ENCODE data around the gene PCDHB10.
"Not testable (repeated sequence)": the region's sequence is repeated elsewhere in the genome, so short reads cannot be mapped to it uniquely, and the experiment has no call there.

PCDHB10 gene

DNA sequence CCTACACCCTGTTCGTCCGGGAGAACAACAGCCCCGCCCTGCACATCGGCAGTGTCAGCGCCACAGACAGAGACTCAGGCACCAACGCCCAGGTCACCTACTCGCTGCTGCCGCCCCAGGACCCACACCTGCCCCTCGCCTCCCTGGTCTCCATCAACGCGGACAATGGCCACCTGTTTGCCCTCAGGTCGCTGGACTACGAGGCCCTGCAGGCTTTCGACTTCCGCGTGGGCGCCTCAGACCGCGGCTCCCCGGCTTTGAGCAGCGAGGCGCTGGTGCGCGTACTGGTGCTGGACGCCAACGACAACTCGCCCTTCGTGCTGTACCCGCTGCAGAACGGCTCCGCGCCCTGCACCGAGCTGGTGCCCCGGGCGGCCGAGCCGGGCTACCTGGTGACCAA lies 3.5 kb upstream of the PCDHB10 start:
- DNase-seq: not testable (repeated sequence)

DNA sequence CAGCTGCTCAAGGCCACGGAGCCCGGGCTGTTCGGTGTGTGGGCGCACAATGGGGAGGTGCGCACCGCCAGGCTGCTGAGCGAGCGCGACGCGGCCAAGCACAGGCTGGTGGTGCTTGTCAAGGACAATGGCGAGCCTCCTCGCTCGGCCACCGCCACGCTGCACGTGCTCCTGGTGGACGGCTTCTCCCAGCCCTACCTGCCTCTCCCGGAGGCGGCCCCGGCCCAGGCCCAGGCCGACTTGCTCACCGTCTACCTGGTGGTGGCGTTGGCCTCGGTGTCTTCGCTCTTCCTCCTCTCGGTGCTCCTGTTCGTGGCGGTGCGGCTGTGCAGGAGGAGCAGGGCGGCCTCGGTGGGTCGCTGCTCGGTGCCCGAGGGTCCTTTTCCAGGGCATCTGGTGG lies 3.0 kb upstream of the PCDHB10 start:
- DNase-seq: not testable (repeated sequence)

DNA sequence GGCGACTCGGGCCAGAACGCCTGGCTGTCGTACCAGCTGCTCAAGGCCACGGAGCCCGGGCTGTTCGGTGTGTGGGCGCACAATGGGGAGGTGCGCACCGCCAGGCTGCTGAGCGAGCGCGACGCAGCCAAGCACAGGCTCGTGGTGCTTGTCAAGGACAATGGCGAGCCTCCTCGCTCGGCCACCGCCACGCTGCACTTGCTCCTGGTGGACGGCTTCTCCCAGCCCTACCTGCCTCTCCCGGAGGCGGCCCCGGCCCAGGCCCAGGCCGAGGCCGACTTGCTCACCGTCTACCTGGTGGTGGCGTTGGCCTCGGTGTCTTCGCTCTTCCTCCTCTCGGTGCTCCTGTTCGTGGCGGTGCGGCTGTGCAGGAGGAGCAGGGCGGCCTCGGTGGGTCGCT lies 2.2 kb downstream of the PCDHB10 start:
- DNase-seq: not testable (repeated sequence)

DNA sequence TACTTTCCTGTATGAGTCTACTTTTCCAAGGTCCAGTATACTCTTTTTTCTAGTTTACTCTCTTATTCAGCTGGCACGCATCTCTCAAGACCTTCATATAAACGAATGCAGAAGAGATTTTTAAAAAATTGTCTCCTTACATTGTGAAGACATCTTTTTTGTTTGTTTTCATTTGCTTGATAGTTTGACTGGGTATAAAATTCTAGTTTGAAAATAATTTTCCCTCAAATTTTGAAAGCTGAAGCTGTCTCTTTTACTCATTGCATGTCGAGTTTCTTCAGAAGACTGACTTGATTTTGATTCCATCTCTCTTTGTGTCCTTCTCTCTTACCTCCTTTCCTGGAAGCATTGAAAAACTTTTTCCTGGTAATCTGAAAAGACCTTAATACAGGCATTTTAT lies 4.2 kb downstream of the PCDHB10 start:
- DNase-seq: no peak

DNA sequence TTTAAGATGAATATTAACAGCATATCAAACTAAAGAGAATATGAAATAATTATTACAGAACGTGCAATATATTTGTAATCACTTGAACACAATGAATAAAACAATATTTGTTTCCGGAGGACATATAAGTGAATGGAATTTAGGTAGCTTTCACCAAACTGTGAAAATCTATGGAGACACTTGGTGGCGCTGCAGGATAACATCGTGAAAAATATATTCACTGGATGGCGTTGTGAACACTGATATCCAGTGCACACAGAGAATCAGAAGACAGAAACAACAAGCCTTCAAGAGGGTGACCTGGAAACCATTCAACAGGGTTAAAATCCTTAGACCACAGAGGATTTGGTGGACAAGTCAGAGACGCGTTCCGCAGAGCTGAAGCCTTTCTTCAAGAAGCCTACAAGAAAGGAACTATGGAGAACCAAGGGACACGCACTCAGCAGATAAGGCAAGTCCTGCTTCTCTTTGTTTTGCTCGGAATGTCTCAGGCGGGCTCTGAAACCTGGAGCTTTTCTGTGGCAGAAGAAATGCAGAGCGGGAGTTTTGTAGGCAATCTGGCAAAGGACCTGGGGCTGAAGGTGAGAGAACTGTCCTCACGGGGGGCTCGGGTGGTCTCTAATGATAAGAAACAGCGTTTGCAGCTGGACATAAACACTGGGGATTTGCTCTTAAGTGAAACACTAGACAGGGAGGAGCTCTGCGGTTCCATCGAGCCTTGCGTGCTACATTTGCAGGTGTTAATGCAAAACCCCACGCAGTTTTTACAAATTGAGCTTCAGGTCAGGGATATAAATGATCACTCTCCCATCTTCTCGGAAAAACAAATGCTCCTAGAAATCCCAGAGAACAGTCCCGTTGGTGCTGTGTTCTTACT lies 7.4 kb downstream of the PCDHB10 start, which contains the start of gene PCDHB11:
TSS of gene PCDHB11 (plus strand) at position 269 of the 877 bp plus-strand sequence. CDS start at position 417, 148 bp downstream.
- no peak for DNase-seq

DNA sequence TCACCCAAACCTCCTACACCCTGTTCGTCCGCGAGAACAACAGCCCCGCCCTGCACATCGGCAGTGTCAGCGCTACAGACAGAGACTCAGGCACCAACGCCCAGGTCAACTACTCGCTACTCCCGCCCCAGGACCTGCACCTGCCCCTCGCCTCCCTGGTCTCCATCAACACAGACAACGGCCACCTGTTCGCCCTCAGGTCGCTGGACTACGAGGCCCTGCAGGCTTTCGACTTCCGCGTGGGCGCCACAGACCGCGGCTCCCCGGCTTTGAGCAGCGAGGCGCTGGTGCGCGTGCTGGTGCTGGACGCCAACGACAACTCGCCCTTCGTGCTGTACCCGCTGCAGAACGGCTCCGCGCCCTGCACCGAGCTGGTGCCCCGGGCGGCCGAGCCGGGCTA lies 9.0 kb downstream of the PCDHB10 start:
- DNase-seq: not testable (repeated sequence)

DNA sequence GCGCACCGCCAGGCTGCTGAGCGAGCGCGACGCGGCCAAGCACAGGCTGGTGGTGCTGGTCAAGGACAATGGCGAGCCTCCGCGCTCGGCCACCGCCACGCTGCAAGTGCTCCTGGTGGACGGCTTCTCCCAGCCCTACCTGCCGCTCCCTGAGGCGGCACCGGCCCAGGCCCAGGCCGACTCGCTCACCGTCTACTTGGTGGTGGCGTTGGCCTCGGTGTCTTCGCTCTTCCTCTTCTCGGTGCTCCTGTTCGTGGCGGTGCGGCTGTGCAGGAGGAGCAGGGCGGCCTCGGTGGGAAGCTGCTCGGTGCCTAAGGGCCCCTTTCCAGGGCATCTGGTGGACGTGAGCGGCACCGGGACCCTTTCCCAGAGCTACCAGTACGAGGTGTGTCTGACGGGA lies 9.5 kb downstream of the PCDHB10 start:
- DNase-seq: not testable (repeated sequence)

DNA sequence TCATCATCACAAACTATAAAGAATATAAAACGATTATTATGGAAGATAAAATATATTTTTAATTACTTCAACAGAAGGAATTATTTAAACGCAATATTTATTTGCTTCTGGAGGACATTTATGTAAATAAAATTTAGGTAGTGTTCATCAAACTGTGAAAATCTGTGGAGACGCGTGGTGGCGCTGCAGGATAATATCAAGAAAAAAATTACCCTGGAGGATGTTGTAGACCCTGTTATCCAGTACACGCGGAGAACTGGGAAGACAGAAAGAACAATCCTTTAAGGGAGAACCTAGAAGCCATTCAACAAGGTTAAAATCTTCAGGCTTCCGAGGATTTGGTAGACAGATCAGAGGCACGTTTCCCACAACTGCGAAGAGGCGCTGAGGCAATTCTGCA lies 16.3 kb downstream of the PCDHB10 start, which contains the start of gene PCDHB12:
TSS of gene PCDHB12 (plus strand) at position 242 of the 400 bp plus-strand sequence. CDS start 189 bp downstream, outside the sequence.
- no peak for DNase-seq

DNA sequence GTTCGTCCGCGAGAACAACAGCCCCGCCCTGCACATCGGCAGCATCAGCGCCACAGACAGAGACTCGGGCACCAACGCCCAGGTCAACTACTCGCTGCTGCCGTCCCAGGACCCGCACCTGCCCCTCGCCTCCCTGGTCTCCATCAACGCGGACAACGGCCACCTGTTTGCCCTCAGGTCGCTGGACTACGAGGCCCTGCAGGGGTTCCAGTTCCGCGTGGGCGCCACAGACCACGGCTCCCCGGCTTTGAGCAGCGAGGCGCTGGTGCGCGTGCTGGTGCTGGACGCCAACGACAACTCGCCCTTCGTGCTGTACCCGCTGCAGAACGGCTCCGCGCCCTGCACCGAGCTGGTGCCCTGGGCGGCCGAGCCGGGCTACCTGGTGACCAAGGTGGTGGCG lies 18.1 kb downstream of the PCDHB10 start:
- DNase-seq: not testable (repeated sequence)

DNA sequence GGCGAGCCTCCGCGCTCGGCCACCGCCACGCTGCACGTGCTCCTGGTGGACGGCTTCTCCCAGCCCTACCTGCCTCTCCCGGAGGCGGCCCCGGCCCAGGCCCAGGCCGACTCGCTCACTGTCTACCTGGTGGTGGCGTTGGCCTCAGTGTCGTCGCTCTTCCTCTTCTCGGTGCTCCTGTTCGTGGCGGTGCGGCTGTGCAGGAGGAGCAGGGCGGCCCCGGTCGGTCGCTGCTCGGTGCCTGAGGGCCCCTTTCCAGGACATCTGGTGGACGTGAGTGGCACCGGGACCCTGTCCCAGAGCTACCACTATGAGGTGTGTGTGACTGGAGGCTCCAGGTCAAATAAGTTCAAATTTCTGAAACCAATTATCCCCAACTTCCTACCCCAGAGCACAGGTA lies 18.7 kb downstream of the PCDHB10 start:
- not testable (repeated sequence) for DNase-seq

DNA sequence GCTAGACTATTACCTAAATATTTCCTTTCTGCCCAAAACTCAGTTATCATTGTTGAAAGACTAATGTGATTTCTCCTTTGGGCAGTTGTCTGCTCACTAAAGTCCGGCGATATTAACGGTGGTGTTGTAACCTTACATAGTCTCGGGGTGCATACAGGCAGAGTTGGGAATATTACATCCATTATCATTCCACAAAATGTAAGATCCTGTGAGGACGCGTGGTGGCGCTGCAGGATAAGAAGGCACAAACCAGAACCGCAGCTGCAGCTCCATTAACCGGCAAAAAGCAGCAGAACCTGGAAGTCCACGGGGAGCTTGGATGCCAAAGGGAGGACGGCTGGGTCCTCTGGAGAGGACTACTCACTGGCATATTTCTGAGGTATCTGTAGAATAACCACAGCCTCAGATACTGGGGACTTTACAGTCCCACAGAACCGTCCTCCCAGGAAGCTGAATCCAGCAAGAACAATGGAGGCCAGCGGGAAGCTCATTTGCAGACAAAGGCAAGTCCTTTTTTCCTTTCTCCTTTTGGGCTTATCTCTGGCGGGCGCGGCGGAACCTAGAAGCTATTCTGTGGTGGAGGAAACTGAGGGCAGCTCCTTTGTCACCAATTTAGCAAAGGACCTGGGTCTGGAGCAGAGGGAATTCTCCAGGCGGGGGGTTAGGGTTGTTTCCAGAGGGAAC lies 21.6 kb downstream of the PCDHB10 start, which contains the start of gene PCDHB13:
TSS of gene PCDHB13 (plus strand) at position 264 of the 684 bp plus-strand sequence. CDS start at position 469, 205 bp downstream.
- DNase-seq: not testable (repeated sequence)

DNA sequence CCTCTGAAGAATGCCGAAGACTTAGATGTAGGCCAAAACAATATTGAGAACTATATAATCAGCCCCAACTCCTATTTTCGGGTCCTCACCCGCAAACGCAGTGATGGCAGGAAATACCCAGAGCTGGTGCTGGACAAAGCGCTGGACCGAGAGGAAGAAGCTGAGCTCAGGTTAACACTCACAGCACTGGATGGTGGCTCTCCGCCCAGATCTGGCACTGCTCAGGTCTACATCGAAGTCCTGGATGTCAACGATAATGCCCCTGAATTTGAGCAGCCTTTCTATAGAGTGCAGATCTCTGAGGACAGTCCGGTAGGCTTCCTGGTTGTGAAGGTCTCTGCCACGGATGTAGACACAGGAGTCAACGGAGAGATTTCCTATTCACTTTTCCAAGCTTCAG lies 22.4 kb downstream of the PCDHB10 start:
- not testable (repeated sequence) for DNase-seq

DNA sequence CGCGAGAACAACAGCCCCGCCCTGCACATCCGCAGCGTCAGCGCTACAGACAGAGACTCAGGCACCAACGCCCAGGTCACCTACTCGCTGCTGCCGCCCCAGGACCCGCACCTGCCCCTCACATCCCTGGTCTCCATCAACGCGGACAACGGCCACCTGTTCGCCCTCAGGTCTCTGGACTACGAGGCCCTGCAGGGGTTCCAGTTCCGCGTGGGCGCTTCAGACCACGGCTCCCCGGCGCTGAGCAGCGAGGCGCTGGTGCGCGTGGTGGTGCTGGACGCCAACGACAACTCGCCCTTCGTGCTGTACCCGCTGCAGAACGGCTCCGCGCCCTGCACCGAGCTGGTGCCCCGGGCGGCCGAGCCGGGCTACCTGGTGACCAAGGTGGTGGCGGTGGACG lies 23.4 kb downstream of the PCDHB10 start:
- not testable (repeated sequence) for DNase-seq

DNA sequence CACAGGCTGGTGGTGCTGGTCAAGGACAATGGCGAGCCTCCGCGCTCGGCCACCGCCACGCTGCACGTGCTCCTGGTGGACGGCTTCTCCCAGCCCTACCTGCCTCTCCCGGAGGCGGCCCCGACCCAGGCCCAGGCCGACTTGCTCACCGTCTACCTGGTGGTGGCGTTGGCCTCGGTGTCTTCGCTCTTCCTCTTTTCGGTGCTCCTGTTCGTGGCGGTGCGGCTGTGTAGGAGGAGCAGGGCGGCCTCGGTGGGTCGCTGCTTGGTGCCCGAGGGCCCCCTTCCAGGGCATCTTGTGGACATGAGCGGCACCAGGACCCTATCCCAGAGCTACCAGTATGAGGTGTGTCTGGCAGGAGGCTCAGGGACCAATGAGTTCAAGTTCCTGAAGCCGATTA lies 23.9 kb downstream of the PCDHB10 start:
- DNase-seq: not testable (repeated sequence)

DNA sequence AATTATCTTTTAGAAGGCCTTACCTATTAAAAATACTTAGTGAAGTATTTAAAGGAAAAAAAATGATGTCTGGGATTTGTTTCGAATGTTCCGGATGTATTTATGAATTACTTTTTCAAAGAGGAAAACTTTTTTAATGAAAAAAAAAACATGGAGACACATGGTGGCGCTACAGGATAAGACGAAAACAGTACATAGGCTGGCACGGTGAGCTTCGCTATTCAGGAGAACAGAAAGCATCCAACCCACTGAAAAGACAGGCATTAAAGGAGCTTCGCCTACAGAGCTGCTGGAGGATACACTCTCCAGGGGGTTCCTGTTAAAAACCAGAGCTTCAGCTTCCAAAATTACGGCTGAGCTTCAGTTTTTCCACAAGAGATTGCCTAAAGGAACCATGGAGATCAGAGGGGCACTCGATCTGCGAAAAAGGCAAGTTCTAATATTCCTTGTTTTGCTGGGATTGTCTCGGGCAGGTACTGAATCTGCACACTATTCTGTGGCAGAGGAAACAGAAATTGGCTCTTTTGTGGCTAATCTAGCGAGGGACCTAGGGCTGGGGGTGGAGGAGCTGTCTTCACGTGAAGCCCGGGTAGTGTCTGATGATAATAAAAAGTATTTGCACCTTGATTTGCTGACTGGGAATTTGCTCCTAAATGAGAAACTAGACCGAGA lies 31.1 kb downstream of the PCDHB10 start, which contains the start of gene PCDHB14:
TSS of gene PCDHB14 (plus strand) at position 232 of the 672 bp plus-strand sequence. CDS start at position 395, 163 bp downstream.
- no peak for DNase-seq

DNA sequence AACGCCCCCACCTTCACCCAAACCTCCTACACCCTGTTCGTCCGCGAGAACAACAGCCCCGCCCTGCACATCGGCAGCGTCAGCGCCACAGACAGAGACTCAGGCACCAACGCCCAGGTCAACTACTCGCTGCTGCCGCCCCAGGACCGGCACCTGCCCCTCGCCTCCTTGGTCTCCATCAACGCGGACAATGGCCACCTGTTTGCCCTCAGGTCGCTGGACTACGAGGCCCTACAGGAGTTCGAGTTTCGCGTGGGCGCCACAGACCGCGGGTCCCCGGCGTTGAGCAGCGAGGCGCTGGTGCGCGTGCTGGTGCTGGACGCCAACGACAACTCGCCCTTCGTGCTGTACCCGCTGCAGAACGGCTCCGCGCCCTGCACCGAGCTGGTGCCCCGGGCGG lies 32.7 kb downstream of the PCDHB10 start:
- not testable (repeated sequence) for DNase-seq

DNA sequence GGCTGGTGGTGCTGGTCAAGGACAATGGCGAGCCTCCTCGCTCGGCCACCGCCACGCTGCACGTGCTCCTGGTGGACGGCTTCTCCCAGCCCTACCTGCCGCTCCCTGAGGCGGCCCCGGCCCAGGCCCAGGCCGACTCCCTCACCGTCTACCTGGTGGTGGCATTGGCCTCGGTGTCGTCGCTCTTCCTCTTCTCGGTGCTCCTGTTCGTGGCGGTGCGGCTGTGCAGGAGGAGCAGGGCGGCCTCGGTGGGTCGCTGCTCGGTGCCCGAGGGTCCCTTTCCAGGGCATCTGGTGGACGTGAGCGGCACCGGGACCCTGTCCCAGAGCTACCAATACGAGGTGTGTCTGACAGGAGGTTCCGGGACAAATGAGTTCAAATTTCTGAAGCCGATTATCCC lies 33.3 kb downstream of the PCDHB10 start:
- not testable (repeated sequence) for DNase-seq

DNA sequence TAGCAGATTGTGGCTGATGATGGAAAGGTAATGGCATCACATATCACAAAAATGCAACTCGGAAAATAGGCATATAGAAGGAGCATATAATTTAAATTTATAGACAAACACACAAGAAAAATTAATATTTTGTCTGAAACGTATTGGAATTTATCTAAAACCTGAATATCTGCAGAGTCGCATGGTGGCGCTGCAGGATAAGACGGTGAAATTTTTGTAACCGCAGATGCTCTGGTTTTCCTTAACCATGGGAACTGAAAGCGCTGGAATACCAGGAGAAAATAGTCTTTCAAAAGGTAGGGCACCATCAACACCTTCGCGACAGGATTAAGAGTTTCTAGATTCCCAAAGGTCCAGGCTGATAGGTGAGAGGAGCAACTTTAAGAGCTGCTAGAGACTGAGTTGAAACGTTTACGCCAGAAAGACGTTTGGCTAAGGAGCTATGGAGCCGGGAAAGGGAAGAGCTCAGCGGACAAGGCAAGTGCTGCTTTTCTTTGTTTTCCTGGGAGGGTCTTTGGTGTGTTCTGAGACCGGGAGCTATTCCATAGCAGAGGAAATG lies 42.0 kb downstream of the PCDHB10 start:
- no peak for DNase-seq

DNA sequence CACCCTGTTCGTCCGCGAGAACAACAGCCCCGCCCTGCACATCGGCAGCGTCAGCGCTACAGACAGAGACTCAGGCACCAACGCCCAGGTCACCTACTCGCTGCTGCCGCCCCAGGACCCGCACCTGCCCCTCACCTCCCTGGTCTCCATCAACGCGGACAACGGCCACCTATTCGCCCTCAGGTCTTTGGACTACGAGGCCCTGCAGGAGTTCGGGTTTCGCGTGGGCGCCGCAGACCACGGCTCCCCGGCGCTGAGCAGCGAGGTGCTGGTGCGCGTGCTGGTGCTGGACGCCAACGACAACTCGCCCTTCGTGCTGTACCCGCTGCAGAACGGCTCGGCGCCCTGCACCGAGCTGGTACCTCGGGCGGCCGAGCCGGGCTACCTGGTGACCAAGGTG lies 43.8 kb downstream of the PCDHB10 start:
- not testable (repeated sequence) for DNase-seq

DNA sequence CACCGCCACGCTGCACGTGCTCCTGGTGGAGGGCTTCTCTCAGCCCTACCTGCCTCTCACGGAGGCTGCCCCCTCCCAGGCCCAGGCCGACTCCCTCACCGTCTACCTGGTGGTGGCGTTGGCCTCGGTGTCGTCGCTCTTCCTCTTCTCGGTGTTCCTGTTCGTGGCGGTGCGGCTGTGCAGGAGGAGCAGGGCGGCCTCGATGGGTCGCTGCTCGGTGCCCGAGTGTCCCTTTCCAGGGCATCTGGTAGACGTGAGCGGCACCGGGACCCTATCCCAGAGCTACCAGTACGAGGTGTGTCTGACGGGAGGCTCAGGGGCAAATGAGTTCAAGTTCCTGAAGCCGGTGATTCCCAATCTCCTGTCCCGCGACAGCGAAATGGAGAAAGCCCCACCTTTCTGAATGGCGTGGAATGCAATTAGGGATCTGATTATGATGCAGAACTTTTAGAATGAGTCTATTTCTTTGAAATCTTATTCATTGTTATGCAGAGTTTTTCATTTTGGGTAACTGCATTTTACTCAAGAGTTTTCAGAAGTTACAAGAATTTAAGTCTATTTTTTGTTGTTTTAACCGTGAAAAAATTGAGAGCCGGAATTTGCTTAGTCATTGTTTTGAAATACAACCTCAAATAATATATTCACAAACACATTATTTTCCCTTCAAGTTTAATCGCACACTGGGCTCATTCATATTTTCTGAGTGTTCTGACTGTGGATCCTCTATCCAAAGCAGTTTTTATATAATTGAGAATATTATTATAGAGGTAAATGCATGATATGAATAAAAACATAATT lies 44.6 kb downstream of the PCDHB10 start:
- DNase-seq: no peak

DNA sequence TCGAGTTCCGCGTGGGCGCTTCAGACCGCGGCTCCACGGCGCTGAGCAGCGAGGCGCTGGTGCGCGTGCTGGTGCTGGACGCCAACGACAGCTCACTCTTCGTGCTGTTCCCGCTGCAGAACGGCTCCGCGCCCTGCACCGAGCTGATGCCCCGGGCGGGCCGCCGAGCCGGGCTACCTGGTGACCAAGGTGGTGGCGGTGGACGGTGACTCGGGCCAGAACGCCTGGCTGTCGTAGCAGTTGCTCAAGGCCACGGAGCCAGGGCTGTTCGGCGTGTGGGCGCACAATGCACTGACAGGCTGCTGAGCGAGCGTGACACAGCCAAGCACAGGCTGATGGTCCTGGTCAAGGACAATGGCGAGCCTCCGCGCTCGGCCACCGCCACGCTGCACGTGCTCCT lies 49.3 kb downstream of the PCDHB10 start:
- no peak for DNase-seq
